DND-41 (cell line): ENCODE measurements around the gene PRG2.

Experiments used
- ATAC-seq: fragments of 200-7000 bp; cut with Tn5 transposase; 3 replicates; pipeline ENCODE4 v1.9.1; 2021; ENCODE audit warnings: low read depth; ENCODE audit not compliant: insufficient read depth
- DNase-seq: peaks from one replicate; pipeline ENCODE4 v3.0.0-alpha.2; 2020
- H2AFZ ChIP-seq: 2 replicates; pipeline ENCODE4 v1.6.0; 2012; ENCODE audit warnings: low read depth, low read length
- H3K27ac ChIP-seq: 2 replicates; pipeline ENCODE4 v1.5.1; 2012; ENCODE audit warnings: low read length, inconsistent platforms
- H3K27me3 ChIP-seq: fragments of 200-600 bp; sonication (generic); 2 replicates; pipeline ENCODE4 v1.6.0; 2012; ENCODE audit warnings: low read length, mild to moderate bottlenecking, inconsistent platforms; ENCODE audit not compliant: insufficient read depth, poor library complexity
- H3K36me3 ChIP-seq: 2 replicates; pipeline ENCODE4 v1.5.1; 2012; ENCODE audit warnings: low read length, inconsistent platforms; ENCODE audit not compliant: insufficient read depth
- H3K4me1 ChIP-seq: 2 replicates; pipeline ENCODE4 v1.5.1; 2012; ENCODE audit warnings: mild to moderate bottlenecking, low read length; ENCODE audit not compliant: insufficient read depth
- H3K4me2 ChIP-seq: 2 replicates; pipeline ENCODE4 v1.6.0; 2012; ENCODE audit warnings: mild to moderate bottlenecking, moderate library complexity, low read length, inconsistent platforms; ENCODE audit not compliant: insufficient read depth
- H3K4me3 ChIP-seq, 2 experiments: fragments of 200-600 bp in 1 of 2; shearing (Covaris generic) in 1 of 2; 2 replicates each; pipeline ENCODE4 v1.5.1; 2012 to 2016; ENCODE audit warnings: inconsistent platforms in 2 of 2, low read length in 2 of 2, mild to moderate bottlenecking in 2 of 2, low read depth in 1 of 2, moderate library complexity in 1 of 2
- H3K79me2 ChIP-seq: 2 replicates; pipeline ENCODE4 v1.6.0; 2012; ENCODE audit warnings: low read length, inconsistent platforms; ENCODE audit not compliant: insufficient read depth
- H3K9ac ChIP-seq: 2 replicates; pipeline ENCODE4 v1.6.0; 2012; ENCODE audit warnings: low read depth, mild to moderate bottlenecking, inconsistent platforms, low read length, moderate library complexity
- H3K9me3 ChIP-seq: 2 replicates; pipeline ENCODE4 v1.5.1; 2012; ENCODE audit warnings: low read length, moderate library complexity, mild to moderate bottlenecking, inconsistent platforms; ENCODE audit not compliant: insufficient read depth, severe bottlenecking
- H4K20me1 ChIP-seq: 2 replicates; pipeline ENCODE4 v1.6.0; 2012; ENCODE audit warnings: low read length; ENCODE audit not compliant: insufficient read depth
- EZH2 ChIP-seq: IDR thresholded peaks from 3 replicates; pipeline ENCODE4 v1.6.1; 2012; ENCODE audit warnings: borderline replicate concordance, low read depth, mild to moderate bottlenecking, moderate library complexity, low read length, inconsistent platforms; ENCODE audit not compliant: severe bottlenecking
- TF ChIP-seq, protein P1 (sequence below): IDR thresholded peaks from 2 replicates; pipeline ENCODE4 v1.5.1; 2012; ENCODE audit warnings: borderline replicate concordance, low read length, moderate library complexity, mild to moderate bottlenecking; ENCODE audit not compliant: poor library complexity, severe bottlenecking; ENCODE audit errors: extremely low read depth

Gene PRG2

GRCh38 chr11:57394203-57394965 lies 3.9 kb upstream of the PRG2 start:
- Histone ChIP-seq H3K4me2 (no peak overlapping the region), H4K20me1 (no peaks in the 10 kb centered on the region), H3K27me3 (no peaks in the 10 kb centered on the region), H3K36me3 (no peaks in the 10 kb centered on the region), H2AFZ (no peak overlapping the region), H3K9me3 (no peaks in the 10 kb centered on the region), H3K79me2 (no peaks in the 10 kb centered on the region), H3K4me3 (no peak overlapping the region), H3K4me1 (no peaks in the 10 kb centered on the region), H3K9ac (no peak overlapping the region), H3K27ac (no peak overlapping the region)
- no peak for TF ChIP-seq EZH2
- TF ChIP-seq, protein P1, sequence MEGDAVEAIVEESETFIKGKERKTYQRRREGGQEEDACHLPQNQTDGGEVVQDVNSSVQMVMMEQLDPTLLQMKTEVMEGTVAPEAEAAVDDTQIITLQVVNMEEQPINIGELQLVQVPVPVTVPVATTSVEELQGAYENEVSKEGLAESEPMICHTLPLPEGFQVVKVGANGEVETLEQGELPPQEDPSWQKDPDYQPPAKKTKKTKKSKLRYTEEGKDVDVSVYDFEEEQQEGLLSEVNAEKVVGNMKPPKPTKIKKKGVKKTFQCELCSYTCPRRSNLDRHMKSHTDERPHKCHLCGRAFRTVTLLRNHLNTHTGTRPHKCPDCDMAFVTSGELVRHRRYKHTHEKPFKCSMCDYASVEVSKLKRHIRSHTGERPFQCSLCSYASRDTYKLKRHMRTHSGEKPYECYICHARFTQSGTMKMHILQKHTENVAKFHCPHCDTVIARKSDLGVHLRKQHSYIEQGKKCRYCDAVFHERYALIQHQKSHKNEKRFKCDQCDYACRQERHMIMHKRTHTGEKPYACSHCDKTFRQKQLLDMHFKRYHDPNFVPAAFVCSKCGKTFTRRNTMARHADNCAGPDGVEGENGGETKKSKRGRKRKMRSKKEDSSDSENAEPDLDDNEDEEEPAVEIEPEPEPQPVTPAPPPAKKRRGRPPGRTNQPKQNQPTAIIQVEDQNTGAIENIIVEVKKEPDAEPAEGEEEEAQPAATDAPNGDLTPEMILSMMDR, result no peak
- ATAC-seq, result no peak
- DNase-seq, result no peak

DNA sequence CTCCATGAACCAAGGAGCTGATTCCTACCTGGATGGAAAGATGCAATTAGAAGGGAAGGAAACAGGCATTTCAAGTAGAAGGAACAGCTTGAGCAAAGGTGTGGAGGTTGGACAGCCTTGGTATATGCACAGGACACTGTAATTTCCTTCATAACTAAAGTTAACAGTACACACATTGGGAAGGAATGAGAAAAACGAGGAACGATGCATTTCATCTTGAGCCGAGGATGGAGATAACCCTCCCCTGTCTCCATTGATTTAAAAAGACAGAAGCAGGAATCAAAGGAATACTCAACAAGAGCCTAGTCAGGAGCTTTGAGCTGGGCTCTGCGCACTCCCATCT lies 2.3 kb upstream of the PRG2 start:
- H3K9me3 ChIP-seq, result no peaks in the 10 kb centered on the region
- DNase-seq (no peak), ATAC-seq (no peak)
- H3K4me2 ChIP-seq, result no peak overlapping the region
- no peak overlapping the region for H3K4me3 ChIP-seq
- H4K20me1 ChIP-seq, result no peaks in the 10 kb centered on the region
- no peak overlapping the region for H3K27ac ChIP-seq
- H3K9ac ChIP-seq, result no peak overlapping the region
- H3K79me2 ChIP-seq, result no peaks in the 10 kb centered on the region
- TF ChIP-seq, protein P1, result no peak
- no peak for TF ChIP-seq EZH2
- no peaks in the 10 kb centered on the region for H3K36me3 ChIP-seq
- H2AFZ ChIP-seq, result no peak overlapping the region
- no peaks in the 10 kb centered on the region for H3K27me3 ChIP-seq
- H3K4me1 ChIP-seq, result no peaks in the 10 kb centered on the region

DNA sequence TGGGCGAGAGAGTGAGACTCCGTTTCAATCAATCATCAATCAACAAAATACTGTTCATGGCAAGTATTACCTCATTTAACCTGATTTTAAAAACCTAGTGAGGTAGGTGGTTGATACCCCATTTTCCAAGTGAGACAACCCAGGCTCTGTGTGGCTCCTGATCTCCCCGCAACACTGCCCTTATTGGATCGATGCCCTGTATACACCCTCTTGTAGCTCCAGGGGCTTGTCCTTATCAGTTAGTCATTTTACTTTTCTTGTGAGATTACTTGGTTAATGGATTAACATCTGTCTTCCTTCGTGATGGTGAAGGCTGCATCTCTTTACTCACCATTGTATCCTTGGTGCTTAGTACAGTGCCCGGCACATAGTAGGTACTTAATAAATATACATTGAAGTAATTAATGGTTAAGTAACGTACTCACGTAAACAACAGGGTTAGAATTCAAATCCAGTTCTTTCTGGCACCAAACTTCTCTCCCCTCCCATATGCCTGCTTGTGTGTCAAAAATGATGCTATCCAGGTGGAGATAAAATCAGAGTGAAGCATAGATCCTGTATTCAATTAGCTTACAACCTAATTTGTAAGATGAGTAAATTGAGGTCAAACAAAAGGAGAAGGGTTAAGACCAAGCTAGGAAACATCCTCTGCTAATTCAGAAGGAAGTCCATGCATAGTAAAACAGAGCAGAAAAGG lies 1.8 kb upstream of the PRG2 start:
- Histone ChIP-seq H4K20me1 (no peaks in the 10 kb centered on the region), H3K27me3 (no peaks in the 10 kb centered on the region), H3K9ac (no peak overlapping the region), H3K36me3 (no peaks in the 10 kb centered on the region), H3K4me3 (no peak overlapping the region), H2AFZ (no peak overlapping the region), H3K4me1 (no peaks in the 10 kb centered on the region), H3K27ac (no peak overlapping the region), H3K79me2 (no peaks in the 10 kb centered on the region), H3K4me2 (no peak overlapping the region), H3K9me3 (no peaks in the 10 kb centered on the region)
- ATAC-seq (no peak), DNase-seq (no peak)
- TF ChIP-seq, protein P1, result no peak
- no peak for TF ChIP-seq EZH2
